ENCODE results near the gene BPIFA2. TPM values are rescaled to one million over a fixed set of nuclear protein-coding genes. Genes with fewer than 3 reads are reported as not detected.

BPIFA2 gene
- polyA plus RNA-seq, 1 experiment: not detected

DNA sequence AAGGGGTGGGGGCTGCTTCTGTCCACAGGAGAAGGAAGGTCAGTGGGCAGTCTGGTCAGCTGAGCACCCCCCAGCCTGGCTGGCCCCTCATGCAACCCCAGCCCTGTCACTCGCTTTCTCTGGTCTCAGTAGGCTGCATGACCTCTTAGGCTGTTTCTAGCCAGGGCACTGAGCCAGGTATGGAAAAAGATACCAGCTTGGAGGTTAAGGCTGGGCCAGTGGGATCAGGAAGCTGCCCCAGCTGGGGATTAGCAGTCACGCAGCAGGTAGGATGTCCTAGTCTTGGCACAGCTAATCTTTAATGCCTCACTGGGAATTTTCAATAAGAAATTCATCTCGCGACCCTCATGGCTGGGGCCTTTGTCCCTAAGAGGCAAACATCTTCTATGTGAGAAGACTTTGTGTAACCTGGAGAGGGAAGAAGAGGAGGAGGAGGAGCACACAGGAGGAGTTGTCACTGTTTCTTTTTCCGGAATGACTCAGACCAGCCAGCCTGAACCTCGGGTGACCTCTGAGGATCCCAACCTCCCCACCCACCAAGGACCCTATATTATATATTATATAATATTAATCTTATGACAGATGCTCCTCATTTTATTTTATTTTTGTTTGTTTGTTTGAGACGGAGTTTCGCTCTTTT, 2.4 kb upstream of the BPIFA2 start:
- POLR2A ChIA-PET: no interaction called here
- Histone ChIP-seq H3K4me3 (ENCODE audit: low read depth, low read length) (no peak overlapping the region), H3K9me3 (ENCODE audit: control insufficient read depth, insufficient read depth, low read length) (peaks cover 12% of the 10 kb centered on the region), H3K27me3 (ENCODE audit: control insufficient read depth, insufficient read depth, low read length) (peaks cover 3% of the 10 kb centered on the region), H3K27ac (ENCODE audit: low read depth, low read length) (no peak overlapping the region)
- no peak for DNase-seq (ENCODE audit: low read depth, low spot score)
- TF ChIP-seq, protein P1, sequence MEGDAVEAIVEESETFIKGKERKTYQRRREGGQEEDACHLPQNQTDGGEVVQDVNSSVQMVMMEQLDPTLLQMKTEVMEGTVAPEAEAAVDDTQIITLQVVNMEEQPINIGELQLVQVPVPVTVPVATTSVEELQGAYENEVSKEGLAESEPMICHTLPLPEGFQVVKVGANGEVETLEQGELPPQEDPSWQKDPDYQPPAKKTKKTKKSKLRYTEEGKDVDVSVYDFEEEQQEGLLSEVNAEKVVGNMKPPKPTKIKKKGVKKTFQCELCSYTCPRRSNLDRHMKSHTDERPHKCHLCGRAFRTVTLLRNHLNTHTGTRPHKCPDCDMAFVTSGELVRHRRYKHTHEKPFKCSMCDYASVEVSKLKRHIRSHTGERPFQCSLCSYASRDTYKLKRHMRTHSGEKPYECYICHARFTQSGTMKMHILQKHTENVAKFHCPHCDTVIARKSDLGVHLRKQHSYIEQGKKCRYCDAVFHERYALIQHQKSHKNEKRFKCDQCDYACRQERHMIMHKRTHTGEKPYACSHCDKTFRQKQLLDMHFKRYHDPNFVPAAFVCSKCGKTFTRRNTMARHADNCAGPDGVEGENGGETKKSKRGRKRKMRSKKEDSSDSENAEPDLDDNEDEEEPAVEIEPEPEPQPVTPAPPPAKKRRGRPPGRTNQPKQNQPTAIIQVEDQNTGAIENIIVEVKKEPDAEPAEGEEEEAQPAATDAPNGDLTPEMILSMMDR (IDR thresholded peaks at IDR 0.05; ENCODE audit: low read depth, low read length): no peak
- CTCF ChIA-PET: no interaction called here

DNA sequence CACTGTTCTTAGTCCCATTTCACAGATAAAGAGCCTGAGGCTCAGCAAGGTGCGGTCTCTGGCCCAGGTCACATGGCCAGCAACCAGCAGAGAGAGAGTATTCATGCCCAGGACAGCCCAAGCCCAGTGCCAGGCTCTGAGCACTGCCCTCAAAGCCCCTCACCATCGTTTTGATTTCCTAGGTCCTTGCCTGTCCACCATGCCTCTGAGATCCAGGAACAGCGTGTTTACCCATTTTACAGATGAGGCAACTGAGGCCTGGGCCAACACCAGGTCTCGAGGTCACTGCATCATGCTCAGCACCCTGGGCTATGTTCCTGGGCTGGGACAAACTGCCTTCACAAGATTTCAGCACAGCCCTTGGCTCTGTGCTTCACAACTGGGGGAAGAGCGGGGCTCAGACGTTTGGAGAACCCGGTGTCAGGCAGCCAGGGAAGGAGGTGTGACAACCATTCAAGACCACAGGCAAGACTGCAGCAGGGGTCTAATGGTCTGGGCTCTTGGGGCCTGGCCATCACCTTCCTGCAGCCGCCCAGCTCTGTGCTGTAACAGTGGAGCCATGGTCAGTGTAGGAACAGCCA, 1.3 kb upstream of the BPIFA2 start:
- POLR2A ChIA-PET: no interaction called here
- TF ChIP-seq, protein P1 (IDR thresholded peaks at IDR 0.05; ENCODE audit: low read depth, low read length): no peak
- peaks cover 12% of the 10 kb centered on the region for H3K9me3 ChIP-seq (ENCODE audit: control insufficient read depth, insufficient read depth, low read length)
- DNase-seq (ENCODE audit: low read depth, low spot score): no peak
- H3K4me3 ChIP-seq (ENCODE audit: low read depth, low read length): no peak overlapping the region
- H3K27me3 ChIP-seq (ENCODE audit: control insufficient read depth, insufficient read depth, low read length): peaks cover 3% of the 10 kb centered on the region
- no peak overlapping the region for H3K27ac ChIP-seq (ENCODE audit: low read depth, low read length)
- CTCF ChIA-PET: no interaction called here

DNA sequence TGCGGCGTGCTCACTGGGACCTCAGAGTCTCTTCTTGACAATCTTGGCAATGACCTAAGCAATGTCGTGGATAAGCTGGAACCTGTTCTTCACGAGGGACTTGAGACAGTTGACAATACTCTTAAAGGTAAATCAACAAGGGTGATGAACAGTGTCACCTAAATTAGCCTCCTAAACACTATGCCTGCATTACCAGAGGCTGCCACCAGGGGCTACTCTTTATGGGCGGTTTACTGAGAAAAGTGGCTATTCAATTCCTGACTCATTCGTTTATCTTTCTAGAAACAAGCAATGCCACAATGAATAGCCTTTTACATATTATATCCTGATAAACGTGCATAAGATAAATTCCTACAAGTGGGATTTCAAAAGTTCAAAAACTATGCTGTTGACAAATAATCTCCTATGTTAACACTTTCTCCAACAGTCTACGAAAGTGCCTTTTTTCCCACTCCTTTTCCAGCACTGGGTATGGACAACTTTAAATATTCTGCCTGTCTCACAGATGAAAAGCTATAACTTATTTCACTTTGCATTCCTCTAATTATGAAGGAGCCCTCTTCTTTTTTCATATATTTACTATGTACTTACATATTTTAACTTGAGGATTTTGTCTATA, 1.3 kb downstream of the BPIFA2 start:
- TF ChIP-seq, protein P1 (IDR thresholded peaks at IDR 0.05; ENCODE audit: low read depth, low read length): peak; percentile 45
- POLR2A ChIA-PET: no interaction called here
- CTCF ChIA-PET: interaction anchor here (0.6 kb wide), 1 partner anchor 12 kb away, joined by 3 read pairs; no protein-coding TSS in a partner anchor

DNA sequence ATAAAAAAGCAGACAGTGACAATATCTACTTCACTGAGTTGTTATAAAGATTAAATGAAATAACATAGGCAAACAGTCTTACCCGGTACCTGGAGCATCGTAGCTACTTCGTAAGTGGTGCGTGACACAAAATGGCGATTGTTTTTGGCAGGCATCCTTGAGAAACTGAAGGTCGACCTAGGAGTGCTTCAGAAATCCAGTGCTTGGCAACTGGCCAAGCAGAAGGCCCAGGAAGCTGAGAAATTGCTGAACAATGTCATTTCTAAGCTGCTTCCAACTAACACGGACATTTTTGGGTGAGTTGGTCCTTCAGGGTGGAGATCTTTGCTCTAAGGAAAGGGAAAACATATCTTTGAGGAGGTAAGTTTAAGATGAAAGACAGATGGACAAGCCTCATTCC, 4.8 kb downstream of the BPIFA2 start:
- TF ChIP-seq, protein P1 (IDR thresholded peaks at IDR 0.05; ENCODE audit: low read depth, low read length): no peak
- Histone ChIP-seq H3K27me3 (ENCODE audit: control insufficient read depth, insufficient read depth, low read length) (no peaks in the 10 kb centered on the region), H3K4me3 (ENCODE audit: low read depth, low read length) (no peak overlapping the region), H3K27ac (ENCODE audit: low read depth, low read length) (no peak overlapping the region), H3K9me3 (ENCODE audit: control insufficient read depth, insufficient read depth, low read length) (peaks cover 8% of the 10 kb centered on the region; the same call in 1 of the 2 replicates)
- DNase-seq (ENCODE audit: low read depth, low spot score): no peak
- ChIA-PET CTCF (no interaction called here), POLR2A (no interaction called here)

More for the DNA sequence above, 1.3 kb downstream of the BPIFA2 start:
- Histone ChIP-seq H3K4me3 (ENCODE audit: low read depth, low read length) (no peak overlapping the region), H3K27ac (ENCODE audit: low read depth, low read length) (no peak overlapping the region), H3K27me3 (ENCODE audit: control insufficient read depth, insufficient read depth, low read length) (no peaks in the 10 kb centered on the region), H3K9me3 (ENCODE audit: control insufficient read depth, insufficient read depth, low read length) (peaks cover 12% of the 10 kb centered on the region)
- DNase-seq (ENCODE audit: low read depth, low spot score): no peak

DNA sequence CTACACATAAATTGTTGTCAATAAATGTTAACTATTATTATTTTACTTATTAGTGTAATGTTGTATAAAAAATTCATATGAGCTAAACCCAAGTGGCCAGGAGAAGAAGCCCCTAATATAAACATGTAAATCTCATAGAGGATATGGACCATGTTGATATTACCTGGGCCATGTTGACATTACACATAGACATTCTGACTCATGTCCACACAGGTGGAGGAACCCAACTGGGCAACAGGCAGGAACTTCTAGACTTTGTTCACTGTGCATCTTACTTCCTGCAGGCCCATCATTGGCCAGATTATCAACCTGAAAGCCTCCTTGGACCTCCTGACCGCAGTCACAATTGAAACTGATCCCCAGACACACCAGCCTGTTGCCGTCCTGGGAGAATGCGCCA, 7.2 kb downstream of the BPIFA2 start:
- Histone ChIP-seq H3K9me3 (ENCODE audit: control insufficient read depth, insufficient read depth, low read length) (no peaks in the 10 kb centered on the region), H3K27me3 (ENCODE audit: control insufficient read depth, insufficient read depth, low read length) (no peaks in the 10 kb centered on the region), H3K4me3 (ENCODE audit: low read depth, low read length) (no peak overlapping the region), H3K27ac (ENCODE audit: low read depth, low read length) (no peak overlapping the region)
- ChIA-PET CTCF (interaction anchor here (0.6 kb wide), 1 partner anchor 18 kb away, joined by 3 read pairs; no protein-coding TSS in a partner anchor), POLR2A (no interaction called here)
- TF ChIP-seq, protein P1 (IDR thresholded peaks at IDR 0.05; ENCODE audit: low read depth, low read length): no peak
- no peak for DNase-seq (ENCODE audit: low read depth, low spot score)
